Endodermal cell (in vitro differentiated cells): Measurements from ENCODE around the gene NTRK1. TPM values are rescaled to one million over a fixed set of nuclear protein-coding genes. Genes with fewer than 3 reads are reported as not detected.

Experiments used
- DNase-seq: peaks from one replicate; pipeline ENCODE4 v3.0.0-alpha.2; 2017
- H3K27ac ChIP-seq: 2 replicates; pipeline ENCODE4 v1.5.1; 2013; ENCODE audit warnings: mild to moderate bottlenecking, low read depth, low read length, moderate library complexity
- H3K27me3 ChIP-seq: 2 replicates; pipeline ENCODE4 v1.6.1; 2013; ENCODE audit warnings: mild to moderate bottlenecking, low read length, moderate library complexity; ENCODE audit not compliant: insufficient read depth, control insufficient read depth, poor library complexity, severe bottlenecking
- H3K36me3 ChIP-seq: 2 replicates; pipeline ENCODE4 v1.7.0; 2013; ENCODE audit warnings: mild to moderate bottlenecking, low read length, moderate library complexity; ENCODE audit not compliant: control insufficient read depth, insufficient read depth
- H3K4me1 ChIP-seq: one replicate; pipeline ENCODE4 v1.7.0; 2013; ENCODE audit warnings: low read length; ENCODE audit not compliant: control insufficient read depth, insufficient read depth
- H3K4me3 ChIP-seq: 2 replicates; pipeline ENCODE4 v1.5.1; 2013; ENCODE audit warnings: mild to moderate bottlenecking, low read length, moderate library complexity
- H3K9ac ChIP-seq: 2 replicates; pipeline ENCODE4 v1.6.1; 2013; ENCODE audit warnings: mild to moderate bottlenecking, low read length, moderate library complexity; ENCODE audit not compliant: poor library complexity, severe bottlenecking; ENCODE audit errors: extremely low read depth
- H3K9me3 ChIP-seq: 2 replicates; pipeline ENCODE4 v1.6.1; 2013; ENCODE audit warnings: mild to moderate bottlenecking, low read length, moderate library complexity; ENCODE audit not compliant: control insufficient read depth
- H3K27ac Mint-ChIP-seq: 2 replicates; pipeline ENCODE4 v1.8.0; 2020; ENCODE audit warnings: mixed read lengths
- H3K27me3 Mint-ChIP-seq: 2 replicates; pipeline ENCODE4 v1.8.0; 2021; ENCODE audit warnings: mild to moderate bottlenecking, mixed read lengths; ENCODE audit not compliant: insufficient read depth
- H3K36me3 Mint-ChIP-seq: 2 replicates; pipeline ENCODE4 v1.8.0; 2020; ENCODE audit warnings: low read depth, mixed read lengths
- H3K4me1 Mint-ChIP-seq: 2 replicates; pipeline ENCODE4 v1.8.0; 2020; ENCODE audit warnings: mixed read lengths
- H3K4me3 Mint-ChIP-seq: 2 replicates; pipeline ENCODE4 v1.8.0; 2020; ENCODE audit warnings: mild to moderate bottlenecking, moderate library complexity, mixed read lengths
- H3K9me3 Mint-ChIP-seq: 2 replicates; pipeline ENCODE4 v1.8.0; 2020; ENCODE audit warnings: mild to moderate bottlenecking, mixed read lengths
- CTCF ChIP-seq: fragments of 200-600 bp; sonication (generic); conservative IDR thresholded peaks from 2 replicates; pipeline ENCODE4 v1.5.0; 2021; ENCODE audit warnings: antibody characterized with exemption, mild to moderate bottlenecking
- WGBS, 2 experiments: methylation state at CpG; one replicate each; pipeline versions ENCODE4 v1.1.5 to v1.1.7; 2013; ENCODE audit warnings: missing lambda C conversion rate in 2 of 2, mixed read lengths in 1 of 2; ENCODE audit not compliant: insufficient coverage in 1 of 2, insufficient read length in 1 of 2; 5-methylcytosine and 5-hydroxymethylcytosine counted together
- total RNA-seq, 2 donors: library from RNA; stranded (reverse); fragmentation: NEBNext Ultra II Directional in 1 of 2; extraction: Animal tissue kit (Norgen Biotek cat#: 25700) in 1 of 2; gene quantifications; 2 replicates in 1 of 2; 3 replicates in 1 of 2; pipeline ENCODE4 v1.2.1, GENCODE V29; 2021

The NTRK1 gene
- total RNA-seq, 2 donors from 2014 or later, result 0.44 to 0.82 TPM

- peaks cover 75% of the 10 kb centered on the region for H3K27me3 ChIP-seq
- H3K9me3 ChIP-seq, result no peaks in the 10 kb centered on the region
- H3K9ac ChIP-seq, result no peak overlapping the region
- no peaks in the 10 kb centered on the region for H3K4me1 ChIP-seq
- no peaks in the 10 kb centered on the region for H3K36me3 Mint-ChIP-seq
- peaks cover 3% of the 10 kb centered on the region for H3K4me1 Mint-ChIP-seq
- no peak overlapping the region for H3K27ac ChIP-seq
- no peak overlapping the region for H3K4me3 ChIP-seq
- H3K27ac Mint-ChIP-seq, result no peak overlapping the region
- no peaks in the 10 kb centered on the region for H3K9me3 Mint-ChIP-seq
- TF ChIP-seq CTCF, result no peak
- WGBS, 2 experiments, result 70 to 72% methylated on average over 2 to 8 of the region's 8 CpGs
- DNase-seq, result no peak
- no peaks in the 10 kb centered on the region for H3K36me3 ChIP-seq
- H3K27me3 Mint-ChIP-seq, result peaks cover 89% of the 10 kb centered on the region
- H3K4me3 Mint-ChIP-seq, result no peak overlapping the region
These were observed 20.3 kb upstream of the NTRK1 start for GRCh38 chr1:156840186-156840897.

GRCh38 chr1:156840898-156841279 lies 19.8 kb upstream of the NTRK1 start:
- H3K4me1 ChIP-seq, result no peaks in the 10 kb centered on the region
- H3K9me3 Mint-ChIP-seq, result no peaks in the 10 kb centered on the region
- H3K36me3 Mint-ChIP-seq, result no peaks in the 10 kb centered on the region
- TF ChIP-seq CTCF, result no peak
- H3K9me3 ChIP-seq, result no peaks in the 10 kb centered on the region
- H3K27ac ChIP-seq, result no peak overlapping the region
- peaks cover 6% of the 10 kb centered on the region for H3K4me1 Mint-ChIP-seq
- H3K27me3 ChIP-seq, result peaks cover 75% of the 10 kb centered on the region
- H3K9ac ChIP-seq, result no peak overlapping the region
- no peak overlapping the region for H3K4me3 ChIP-seq
- H3K36me3 ChIP-seq, result no peaks in the 10 kb centered on the region
- DNase-seq, result no peak
- 87 to 100% methylated on average over 2 to 14 of the region's 14 CpGs for WGBS, 2 experiments
- H3K27ac Mint-ChIP-seq, result no peak overlapping the region
- H3K27me3 Mint-ChIP-seq, result peaks cover 89% of the 10 kb centered on the region
- no peak overlapping the region for H3K4me3 Mint-ChIP-seq

GRCh38 chr1:156841295-156841855 lies 19.3 kb upstream of the NTRK1 start:
- no peak overlapping the region for H3K9ac ChIP-seq
- DNase-seq, result peak; percentile 64
- H3K4me3 ChIP-seq, result no peak overlapping the region
- Mint-ChIP-seq H3K27me3 (peaks cover 89% of the 10 kb centered on the region), H3K4me1 (peaks cover 6% of the 10 kb centered on the region), H3K27ac (no peak overlapping the region), H3K36me3 (no peaks in the 10 kb centered on the region), H3K9me3 (no peaks in the 10 kb centered on the region), H3K4me3 (no peak overlapping the region)
- peaks cover 75% of the 10 kb centered on the region for H3K27me3 ChIP-seq
- TF ChIP-seq CTCF, result no peak
- no peak overlapping the region for H3K27ac ChIP-seq
- 82 to 86% methylated on average over 3 to 16 of the region's 16 CpGs for whole genome bisulfite sequencing, 2 experiments
- no peaks in the 10 kb centered on the region for H3K9me3 ChIP-seq
- no peaks in the 10 kb centered on the region for H3K4me1 ChIP-seq
- no peaks in the 10 kb centered on the region for H3K36me3 ChIP-seq
